HG03354 (cell line): ENCODE data around the gene MED12L.

ENCODE experiments used
- ATAC-seq: cut with Tn5 transposase; IDR thresholded peaks from one replicate; pipeline ENCODE4 v1.9.1; 2021; ENCODE audit warnings: mild to moderate bottlenecking; ENCODE audit not compliant: unreplicated experiment, poor library complexity, severe bottlenecking

Gene MED12L

DNA sequence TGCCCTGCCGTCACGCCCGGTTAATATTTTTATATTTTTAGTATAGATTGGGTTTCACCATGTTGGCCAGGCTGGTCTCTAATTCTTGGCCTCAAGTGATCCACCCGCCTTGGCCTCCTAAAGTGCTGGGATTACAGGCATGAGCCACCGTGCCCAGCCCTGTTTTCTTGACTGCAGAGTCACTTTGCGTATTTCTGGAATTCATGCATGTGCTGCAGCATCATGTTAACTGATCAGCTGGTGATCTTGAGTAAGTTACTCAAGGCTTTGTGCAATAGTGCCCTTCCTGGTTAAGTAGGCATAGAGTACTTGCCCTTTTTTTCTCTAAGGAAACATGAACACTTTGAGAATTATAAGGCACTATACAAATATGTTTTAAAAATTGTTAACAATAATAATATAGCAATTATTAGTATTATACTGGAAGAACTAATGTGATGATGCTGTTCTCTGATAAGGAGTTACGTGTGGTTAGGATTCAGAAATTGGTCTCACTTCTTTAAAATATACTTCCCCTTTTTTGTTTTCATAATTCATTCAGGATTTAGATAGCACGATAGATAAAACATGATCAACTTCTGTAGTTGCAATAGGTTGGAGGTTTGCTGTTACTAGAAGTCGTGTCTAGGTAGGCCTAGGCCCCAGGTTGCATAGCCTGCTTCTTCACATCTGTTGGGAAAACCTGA lies 83.9 kb downstream of the MED12L start:
- ATAC-seq: peak; percentile 60

- peak; percentile 20 for ATAC-seq
These were observed 84.7 kb downstream of the MED12L start for GRCh38 chr3:151169948-151170679.

GRCh38 chr3:151171145-151171757 lies 85.8 kb downstream of the MED12L start:
- ATAC-seq: peak; percentile 72

- no peak for ATAC-seq
These were observed 88.9 kb downstream of the MED12L start for GRCh38 chr3:151174351-151174750.

GRCh38 chr3:151175952-151176351 lies 90.5 kb downstream of the MED12L start:
- no peak for ATAC-seq

DNA sequence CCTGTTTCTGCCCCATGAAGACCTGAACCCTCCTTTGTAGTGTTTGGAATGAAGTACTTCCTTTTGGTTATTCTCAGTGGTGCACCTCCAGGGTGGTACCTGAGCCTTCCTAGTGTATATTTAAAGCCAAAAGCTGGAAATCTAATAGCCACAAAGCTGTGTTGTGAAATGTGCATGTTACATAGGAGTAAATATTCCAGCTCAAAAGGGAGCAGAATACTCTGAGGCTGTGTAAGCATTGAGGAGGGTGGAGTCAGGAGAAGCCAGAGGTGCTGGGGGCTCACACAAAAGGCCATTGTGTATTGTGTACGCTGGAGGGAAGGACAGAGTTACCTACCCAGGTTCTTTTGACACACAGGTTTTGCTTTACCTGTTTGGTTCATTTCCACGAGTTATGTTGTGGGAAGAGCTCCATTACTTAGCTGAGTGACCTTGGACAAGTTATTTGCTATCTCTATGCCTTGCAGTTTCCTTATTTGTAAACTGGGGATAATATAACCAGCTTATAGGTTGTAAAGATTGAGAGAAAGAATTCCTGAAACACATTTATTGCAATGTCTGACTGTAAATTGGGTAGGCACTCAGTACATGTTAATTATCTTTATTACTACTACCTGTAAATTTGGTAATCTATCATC lies 92.9 kb downstream of the MED12L start:
- ATAC-seq: no peak

DNA sequence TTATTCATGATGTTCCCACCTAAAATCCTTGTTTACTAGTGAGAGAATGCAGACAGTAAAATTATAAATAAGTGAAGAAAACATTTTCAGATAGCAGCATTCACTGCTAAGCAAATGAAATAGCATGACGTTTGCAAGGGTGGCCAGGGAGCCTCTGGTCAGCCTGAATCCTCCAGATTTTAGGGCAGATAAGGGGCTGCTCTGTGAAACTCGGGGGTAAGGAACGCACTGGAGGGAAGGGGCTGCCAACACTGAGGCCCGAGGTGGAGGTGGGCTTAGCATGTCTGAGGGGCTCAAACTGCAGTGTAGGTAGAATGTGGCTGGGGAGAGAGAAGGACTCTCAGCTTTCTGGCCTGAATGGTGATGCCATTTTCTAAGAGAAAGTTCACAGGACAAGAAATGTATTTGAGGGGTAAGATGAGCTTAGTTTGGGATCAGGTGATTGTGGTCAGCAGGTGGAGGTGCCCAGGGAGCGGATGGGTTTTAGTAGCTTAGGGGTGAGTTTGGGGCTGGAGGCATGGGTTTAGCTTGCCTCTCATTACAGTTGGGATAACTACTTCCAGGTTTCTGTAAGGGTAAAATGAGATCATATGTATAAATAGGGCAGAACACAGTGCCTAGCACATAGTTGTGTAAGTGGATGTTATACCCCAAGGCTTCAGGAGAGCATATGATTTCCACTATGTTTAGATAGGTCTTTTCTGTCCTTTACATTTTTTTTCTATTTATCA lies 97.0 kb downstream of the MED12L start:
- no peak for ATAC-seq

DNA sequence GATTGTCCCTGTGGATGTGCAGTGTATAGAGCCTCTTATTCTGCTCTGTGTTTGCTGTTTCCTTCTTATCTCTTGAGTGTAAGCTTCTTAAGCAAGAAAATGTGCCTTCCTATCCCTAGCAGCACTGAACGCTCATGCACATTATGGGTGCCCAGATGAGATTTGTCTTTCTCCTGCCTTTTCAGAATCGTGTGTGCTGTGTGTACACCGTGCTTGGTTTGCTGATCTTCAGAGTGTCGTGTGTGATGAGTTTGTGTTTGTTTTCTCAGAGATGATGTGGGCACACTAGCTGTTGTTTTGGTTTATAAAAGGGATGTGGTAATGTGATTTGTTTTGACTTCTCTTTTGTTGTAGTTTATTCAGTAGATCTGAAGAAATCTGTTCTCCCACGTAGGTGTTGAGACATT lies 97.8 kb downstream of the MED12L start:
- ATAC-seq: no peak

DNA sequence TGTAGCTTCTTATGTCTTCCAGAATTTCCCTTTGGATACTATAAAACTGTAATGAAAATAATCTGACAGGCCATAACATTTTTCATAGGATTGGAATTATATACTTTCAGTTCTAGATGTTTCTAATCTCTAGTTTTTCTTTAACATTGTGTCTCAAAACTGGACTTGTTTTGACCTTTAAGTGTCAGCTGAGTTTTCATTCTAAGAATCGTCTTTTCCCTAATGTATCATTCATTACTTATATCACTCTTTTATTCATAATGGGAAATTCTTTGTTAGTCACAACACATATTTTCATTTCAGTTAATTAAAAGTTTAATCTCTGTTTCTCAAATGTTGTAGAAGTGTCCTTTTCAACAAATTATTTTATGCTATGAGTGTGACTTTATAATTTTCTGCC lies 105.6 kb downstream of the MED12L start:
- no peak for ATAC-seq

DNA sequence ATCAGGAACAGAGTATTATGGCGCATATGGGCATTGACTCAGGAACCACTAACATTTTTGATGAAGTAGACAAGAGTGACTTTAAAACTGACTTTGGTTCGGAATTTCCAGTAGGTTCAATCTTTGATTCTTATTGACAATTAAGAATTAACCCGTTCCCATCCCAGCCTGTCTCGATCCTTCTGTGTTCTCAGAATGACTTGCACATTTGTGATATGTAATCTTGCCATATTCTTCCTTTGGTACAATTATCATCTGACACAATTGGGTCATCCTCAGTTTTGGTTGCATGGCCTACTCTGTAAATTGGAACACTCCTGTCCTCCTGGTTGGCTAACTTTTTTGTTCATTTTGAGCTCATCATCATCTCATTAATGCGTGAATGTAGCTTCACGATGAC lies 107.1 kb downstream of the MED12L start:
- no peak for ATAC-seq

DNA sequence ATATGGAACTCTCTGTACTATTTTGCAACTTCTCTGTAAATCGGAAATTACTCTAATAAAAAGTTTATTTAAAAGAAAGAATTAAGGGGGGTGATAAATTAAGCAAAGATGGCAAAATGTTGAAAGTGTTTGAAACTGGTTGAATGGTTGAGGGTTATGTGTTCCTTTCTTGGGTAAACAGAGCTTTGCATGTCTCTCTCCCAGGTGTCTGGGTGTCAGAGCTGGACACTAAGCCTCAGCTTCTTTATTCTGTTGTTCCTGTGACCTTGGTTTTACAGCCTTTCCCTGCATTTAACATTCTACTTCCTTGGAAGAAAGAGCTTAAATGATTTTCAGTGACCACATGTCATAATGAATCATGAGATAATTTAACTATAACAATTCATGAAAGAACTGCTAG lies 110.4 kb downstream of the MED12L start:
- no peak for ATAC-seq

GRCh38 chr3:151196434-151196833 lies 111.0 kb downstream of the MED12L start:
- no peak for ATAC-seq

- no peak for ATAC-seq
These were observed 111.8 kb downstream of the MED12L start for GRCh38 chr3:151197228-151197627.

- ATAC-seq: no peak
These were observed 112.7 kb downstream of the MED12L start for GRCh38 chr3:151197981-151198767.

DNA sequence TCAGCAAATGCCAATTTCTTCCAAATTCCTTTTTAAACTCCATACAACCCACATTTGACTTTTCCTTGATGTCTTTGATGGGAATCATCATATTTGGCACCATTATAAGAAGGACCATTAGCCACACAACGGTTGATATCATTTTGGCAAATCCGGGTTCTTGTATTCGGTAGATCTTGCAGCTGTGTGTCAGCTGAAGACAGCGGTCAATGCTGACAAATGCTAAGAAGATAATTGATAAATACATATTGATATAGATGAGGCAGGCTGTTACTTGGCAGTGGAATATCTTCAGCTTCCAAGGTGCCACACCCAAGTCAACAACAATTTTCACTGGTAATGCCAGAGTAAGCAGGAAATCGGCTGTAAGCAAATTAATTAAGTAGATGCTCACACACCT lies 113.4 kb downstream of the MED12L start:
- ATAC-seq: no peak

- no peak for ATAC-seq
These were observed 114.3 kb downstream of the MED12L start for GRCh38 chr3:151199554-151200438.

DNA sequence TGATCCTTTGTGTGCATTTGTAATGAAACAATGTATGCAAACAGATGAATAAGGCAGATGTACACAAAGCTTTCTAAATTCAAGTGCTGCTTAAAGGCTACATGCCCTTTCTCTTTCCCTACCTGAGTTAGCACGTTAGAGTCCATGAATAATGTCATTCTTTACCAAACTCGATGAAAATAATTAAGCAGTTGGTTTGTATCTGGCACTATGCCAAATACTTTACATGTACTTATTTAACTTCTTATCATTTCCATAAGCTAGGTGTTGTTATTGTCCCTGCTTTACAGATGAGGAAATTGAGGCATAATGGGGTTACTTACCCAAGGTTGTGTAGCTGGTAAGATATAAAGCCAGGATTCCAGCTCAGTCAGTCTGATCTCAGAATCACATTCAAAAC lies 115.1 kb downstream of the MED12L start:
- no peak for ATAC-seq

DNA sequence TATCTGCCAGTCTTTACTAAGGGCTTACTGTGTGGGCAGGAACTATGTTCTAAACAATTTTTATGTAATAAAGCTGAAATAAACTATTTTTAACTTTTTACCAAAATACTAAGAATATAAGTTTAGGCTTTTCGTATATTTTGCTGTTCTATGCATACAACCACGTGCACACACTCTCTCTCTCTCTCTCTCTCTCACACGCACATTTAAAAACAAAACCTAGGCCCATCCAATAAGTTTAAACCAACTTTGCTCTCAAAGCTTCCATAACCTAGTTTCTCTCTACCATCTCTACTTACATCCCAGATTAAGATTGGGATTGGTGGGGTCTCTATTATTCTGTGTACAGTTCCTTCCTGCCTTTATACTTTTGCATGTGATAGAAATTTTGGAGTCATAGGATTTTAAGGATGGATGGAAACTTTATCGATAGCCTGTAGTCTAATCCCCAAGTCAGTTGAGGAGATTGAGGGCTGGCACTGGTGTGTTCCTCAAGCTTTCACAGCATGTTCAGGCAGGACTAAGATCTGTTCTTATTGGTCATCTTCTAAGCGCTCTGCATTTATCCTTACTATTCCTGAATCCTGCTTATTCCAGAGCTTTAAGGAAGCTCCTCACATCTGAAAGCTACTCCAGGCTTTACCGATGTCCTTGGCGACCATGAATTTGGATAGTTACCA lies 115.7 kb downstream of the MED12L start:
- ATAC-seq: no peak
